Measurements from ENCODE around the gene SMIM35. TPM values are rescaled to one million over a fixed set of nuclear protein-coding genes. Genes with fewer than 3 reads are reported as not detected.

SMIM35 gene
- not detected in 2 replicates for total RNA-seq

DNA sequence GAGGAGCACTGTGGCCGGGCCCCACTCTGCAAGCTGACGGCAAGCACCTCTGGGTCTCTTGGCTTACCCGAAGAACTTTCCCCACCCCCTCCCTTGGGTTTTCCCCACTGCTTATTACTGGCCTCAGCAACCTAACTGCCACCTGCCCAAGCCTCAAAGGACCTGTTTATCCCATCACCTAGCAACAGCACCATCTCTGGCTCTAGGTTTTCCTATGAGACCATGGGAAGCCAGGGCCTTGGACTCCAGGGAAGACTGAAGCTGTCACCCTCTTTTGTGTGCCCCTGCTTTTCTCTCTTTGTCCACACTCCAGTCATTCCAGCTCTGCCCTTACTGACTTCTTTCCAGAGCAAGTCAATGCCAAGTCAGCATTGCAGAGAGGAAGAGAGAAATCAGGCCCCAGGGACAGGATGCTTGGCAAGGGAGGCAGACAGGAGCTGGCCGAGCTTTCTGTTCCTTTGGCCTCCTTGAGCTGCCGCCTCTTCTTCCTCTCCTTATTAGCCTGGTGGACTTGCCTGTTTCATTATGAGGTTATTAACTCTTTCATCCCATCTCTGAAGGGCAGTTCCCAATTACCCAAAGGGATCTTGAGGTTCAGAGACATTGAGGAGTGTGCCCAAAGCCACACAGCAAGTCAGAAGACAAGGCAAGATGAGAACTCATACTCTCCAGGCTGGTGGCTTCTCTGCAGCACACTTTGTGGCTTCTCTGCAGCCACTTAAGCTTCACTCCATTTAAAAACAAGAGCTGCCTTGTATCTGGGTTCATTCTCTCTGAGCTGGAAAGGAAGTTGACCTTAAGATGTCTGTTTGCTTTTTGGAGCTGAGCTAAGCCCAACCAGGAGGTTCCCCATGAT is at the start of gene SMIM35:
Gene SMIM35, minus strand, starts transcription at position 51 of the 856 bp plus-strand sequence. CDS start 206 bp downstream, outside the sequence.

DNA sequence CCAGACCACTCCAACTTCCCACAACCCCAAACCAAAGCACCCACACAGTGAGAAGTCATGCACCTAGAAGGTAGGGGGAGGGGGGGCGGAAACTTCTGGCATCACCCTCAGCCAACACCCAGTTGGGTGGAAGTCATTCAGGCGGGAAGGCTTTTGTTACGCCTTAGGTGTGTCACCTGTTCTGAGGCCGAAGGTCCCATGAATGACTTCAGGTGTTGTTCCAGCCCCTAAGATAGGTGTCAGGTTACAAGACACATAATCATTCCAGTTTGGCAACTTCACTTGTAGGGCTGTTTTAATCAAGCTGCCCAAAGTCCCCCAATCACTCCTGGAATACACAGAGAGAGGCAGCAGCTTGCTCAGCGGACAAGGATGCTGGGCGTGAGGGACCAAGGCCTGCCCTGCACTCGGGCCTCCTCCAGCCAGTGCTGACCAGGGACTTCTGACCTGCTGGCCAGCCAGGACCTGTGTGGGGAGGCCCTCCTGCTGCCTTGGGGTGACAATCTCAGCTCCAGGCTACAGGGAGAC is 9.9 kb downstream of the SMIM35 start, which contains the start of gene TMPRSS4:
Gene TMPRSS4, plus strand, starts transcription at position 325 of the 528 bp plus-strand sequence. CDS start 225 bp downstream, outside the sequence.

DNA sequence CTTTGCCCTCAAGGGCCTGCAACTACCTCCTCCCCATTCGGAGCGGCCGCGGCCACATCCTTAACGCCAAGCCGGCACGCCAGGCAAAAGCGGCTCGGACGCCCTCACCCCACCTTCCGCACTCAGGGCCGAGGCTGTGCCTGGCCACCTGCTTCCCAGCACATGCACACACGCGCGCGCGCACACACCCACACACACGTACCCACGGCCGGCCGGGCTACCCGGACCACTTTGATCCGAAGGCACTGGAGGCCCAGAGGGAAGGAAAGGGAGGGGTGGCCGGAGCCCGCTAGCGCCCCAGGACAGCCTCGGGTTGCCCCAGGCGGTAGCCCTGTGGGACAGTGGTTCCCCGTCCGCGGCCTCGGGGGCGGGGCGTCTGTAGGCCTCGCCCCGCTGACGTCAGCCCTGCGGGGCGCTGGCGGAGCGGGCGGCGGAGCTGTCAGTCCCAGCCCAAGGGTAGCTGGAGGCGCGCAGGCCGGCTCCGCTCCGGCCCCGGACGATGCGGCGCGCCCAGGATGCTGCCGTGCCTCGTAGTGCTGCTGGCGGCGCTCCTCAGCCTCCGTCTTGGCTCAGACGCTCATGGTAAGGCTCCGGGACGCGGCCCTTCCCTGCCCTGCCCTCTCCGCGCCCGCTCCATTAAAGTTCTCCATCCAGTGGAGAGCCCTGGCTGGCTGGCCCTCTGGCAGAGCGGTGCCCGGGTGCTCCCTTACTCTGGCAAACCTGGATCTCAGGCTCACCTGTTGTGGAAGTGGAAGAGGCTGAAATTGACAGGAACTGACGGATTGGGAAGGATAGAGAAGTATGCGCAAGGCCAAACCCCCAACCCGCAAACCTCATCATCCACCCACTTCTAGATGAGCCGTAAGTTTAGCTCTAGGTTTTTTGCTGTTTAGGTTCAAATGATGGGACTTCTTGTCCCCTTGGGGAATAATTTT is 100.5 kb downstream of the SMIM35 start, which contains the start of gene IL10RA:
Gene IL10RA, plus strand, starts transcription at position 442 of the 935 bp plus-strand sequence. Its CDS starts 74 bp downstream, at position 516.

Other genes with a start within 250 kb of the SMIM35 start
- gene FXYD6, start 210.3 kb downstream of the SMIM35 start, total RNA-seq, result 1.9 and 3.9 TPM in 2 replicates
- gene TMPRSS13, start 157.6 kb downstream of the SMIM35 start, total RNA-seq, result not detected in 2 replicates
- gene IL10RA, start 100.6 kb downstream of the SMIM35 start, total RNA-seq, result 0.11 and 0.78 TPM in 2 replicates
- under 0.01 TPM in 1 of 2 replicates, not detected in the other for gene TMPRSS4, start 9.9 kb downstream of the SMIM35 start, total RNA-seq
- gene SCN4B, start 65.9 kb upstream of the SMIM35 start, total RNA-seq, result 0.32 and 0.52 TPM in 2 replicates
- 3.4 and 4.1 TPM in 2 replicates for gene SCN2B, start 89.7 kb upstream of the SMIM35 start, total RNA-seq
- not detected in 2 replicates for gene JAML, start 138.0 kb upstream of the SMIM35 start, total RNA-seq
- 3.0 and 6.9 TPM in 2 replicates for gene MPZL3, start 165.4 kb upstream of the SMIM35 start, total RNA-seq
- 1.3 and 2.9 TPM in 2 replicates for gene MPZL2, start 177.3 kb upstream of the SMIM35 start, total RNA-seq
- gene CD3E, start 217.8 kb upstream of the SMIM35 start, total RNA-seq, result not detected in 2 replicates